Activated CD4-positive, CD25-positive, alpha-beta regulatory T cell (primary cell): ENCODE data around the gene EGFLAM.

ENCODE experiments used
- DNase-seq, 4 experiments: peaks; one replicate each; lab custom pipeline; 2025; lab: John Stamatoyannopoulos, UW

The EGFLAM gene

DNA sequence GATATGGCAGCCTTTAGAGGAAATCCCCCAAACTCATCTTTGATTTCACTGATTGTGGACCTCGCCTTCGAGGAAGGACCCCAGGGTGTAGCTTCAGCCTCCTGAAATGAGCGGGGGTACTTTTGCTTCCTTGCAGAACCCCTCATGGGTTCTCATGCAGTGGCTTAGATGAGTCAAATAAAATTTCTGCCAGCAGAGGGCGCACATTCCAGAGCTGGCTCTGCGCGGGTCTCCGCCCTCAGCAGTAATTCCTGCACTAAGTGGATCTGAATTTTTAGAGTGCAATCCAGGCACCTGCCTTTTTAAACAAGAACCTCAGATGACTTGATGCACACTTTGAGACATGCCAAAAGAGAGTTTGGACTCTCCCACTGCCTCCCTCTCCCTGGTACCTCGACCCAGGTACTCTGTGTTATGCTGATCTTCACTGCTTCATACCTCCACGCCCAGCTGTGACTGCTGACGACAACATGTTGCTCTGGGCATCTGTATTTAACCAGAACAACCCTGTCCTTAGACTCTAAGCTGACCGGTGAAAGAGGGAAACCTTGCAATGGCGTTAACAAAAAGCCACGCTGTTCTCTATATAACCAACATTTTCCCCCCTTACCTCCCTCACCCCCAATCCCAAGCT is 7.3 kb downstream of the EGFLAM start:
- no peak for DNase-seq

DNA sequence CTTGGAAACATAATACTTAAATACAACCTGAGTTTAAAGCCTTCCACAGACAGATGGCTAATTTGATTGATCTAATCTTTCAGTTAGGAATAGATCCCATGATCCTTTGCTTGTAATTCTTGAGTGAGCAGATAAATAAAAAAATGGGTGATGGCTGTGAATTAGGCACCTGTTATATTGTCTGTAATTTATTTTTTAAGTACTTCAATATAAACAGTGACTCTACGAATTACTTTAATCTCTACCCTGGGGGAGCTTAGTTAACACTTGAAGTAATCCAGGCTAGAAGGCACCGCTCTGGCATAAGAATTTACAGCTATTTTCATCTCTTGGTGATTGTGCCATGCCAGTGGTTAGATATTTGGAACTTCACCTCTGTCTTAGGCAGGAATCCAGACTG is 9.0 kb downstream of the EGFLAM start:
- DNase-seq = no peak

DNA sequence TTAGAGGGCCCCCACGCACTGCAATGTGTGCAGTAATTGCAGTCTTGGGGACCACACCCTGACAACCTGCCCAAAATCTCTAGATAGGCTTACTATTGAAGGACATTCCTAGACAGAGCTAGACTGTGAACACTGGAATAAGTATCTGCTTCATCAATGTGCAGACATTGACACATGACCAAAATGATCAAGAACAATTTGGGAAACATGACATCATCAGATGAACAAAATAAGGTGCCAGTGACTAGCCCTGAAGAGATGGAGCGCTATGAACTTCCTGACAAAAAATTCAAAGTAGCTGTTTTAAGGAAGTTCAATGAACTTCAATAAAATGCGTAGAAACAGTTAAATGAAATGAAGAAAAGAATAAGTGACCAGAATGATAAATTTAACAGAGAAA is 15.3 kb downstream of the EGFLAM start:
- no peak for DNase-seq

DNA sequence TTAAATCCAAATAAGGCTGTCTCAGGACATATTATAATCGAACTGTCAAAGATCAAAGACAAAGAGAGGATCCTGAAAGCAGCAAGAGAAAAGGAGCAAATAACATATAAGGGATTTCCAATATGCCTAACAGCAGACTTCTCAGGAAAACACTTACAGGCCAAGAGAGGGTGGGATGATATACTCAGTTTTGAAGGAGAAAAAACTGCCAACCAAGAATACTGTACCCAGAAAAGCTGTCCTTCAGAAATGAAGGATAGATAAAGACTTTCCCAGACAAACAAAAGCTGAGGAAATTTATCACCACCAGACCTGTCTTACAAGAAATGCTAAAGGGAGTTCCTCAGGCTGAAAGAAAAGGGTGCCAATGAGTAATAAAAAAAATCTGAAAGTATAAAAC is 16.0 kb downstream of the EGFLAM start:
- no peak for DNase-seq

DNA sequence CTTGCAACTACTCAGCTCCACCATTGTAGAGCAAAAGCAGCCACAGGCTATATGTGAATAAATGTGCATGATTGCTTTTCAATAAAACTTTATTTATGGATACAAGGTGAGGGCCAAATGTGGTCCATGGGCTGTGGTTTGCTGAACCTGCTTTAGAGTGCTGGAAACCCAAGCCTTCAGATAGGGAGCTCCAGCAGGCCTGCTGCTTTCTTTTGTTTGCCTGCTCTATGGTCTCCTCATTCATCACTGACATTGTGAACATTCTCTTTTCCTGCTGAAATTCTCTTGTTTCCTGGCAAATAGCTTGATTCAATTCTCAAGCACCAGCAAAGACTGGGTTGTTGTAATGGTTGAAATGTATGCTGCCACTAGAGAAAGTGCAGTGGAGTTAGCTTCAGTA is 26.0 kb downstream of the EGFLAM start:
- no peak for DNase-seq

DNA sequence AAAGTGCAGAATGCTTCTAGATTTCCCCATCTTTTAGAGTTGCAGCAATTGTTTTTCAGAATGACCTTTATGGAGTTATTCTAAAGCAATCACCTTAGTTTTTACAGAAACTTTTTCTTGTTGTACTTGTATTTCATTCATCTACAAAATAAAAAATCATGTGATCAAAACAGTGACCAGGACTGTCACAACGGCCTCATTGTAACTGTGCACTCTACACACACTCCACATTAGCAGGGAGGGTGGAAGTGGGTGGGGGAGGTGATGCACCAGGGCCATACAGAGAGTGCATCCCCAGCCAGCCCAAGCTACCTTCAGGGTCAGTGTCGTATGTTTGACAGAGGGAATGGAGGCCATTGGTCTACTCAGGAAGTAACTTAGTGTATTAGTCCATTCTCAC is 26.9 kb downstream of the EGFLAM start:
- no peak for DNase-seq

DNA sequence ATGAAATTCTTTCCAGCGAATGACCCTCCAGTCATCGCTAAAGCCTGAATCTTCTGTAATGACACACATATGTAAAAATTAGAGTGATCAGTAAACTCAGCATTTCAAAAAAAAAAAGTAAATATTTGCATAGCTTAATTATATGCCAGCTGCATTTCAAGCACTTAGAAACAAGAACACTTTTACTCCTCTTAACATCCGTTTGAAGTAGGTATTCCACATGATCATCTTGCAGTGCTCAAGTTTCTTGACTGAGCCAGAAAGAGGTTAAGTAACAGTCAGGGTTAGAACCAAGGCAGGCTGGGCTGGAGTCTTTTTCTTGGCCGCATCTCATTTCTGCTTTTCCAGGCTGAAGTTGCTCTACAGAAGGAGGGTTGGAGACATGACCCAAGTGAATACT is 27.6 kb downstream of the EGFLAM start:
- DNase-seq = no peak

DNA sequence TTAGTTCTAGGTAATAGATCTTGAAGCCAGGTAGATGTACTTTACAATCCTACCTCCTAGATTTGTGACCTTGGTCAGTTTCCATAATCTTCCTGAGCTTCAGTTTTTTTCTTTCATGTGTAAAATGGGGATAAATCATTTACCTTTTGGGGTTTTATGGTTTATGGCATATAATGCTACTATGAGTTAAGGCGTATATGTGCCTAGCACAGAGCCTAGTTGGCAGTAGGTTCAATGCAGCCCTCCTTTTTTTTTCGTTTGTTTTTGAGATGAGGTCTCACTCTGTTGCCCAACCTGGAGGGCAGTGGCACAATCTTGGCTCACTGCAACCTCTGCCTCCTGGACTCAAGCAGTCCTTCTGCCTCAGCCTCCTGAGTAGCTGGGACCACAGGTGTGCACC is 28.8 kb downstream of the EGFLAM start:
- DNase-seq = no peak

DNA sequence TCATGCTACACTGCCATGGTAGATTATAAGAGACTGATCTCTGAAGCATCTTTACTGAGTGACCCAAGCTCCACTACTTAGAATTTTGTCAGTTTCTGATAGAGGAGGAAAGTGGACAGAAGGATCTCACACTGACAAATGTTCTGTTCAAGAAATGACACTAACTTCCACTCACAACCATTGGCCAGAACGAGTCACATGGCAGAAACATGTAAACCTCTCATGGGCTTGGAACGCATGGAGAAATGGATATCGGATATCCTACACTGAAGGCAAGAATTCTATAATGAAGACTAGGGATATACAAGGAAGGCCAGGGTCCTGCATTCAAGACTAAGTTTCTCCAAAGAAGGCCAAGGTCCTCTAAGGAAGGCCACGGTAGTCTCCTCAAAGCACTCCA is 31.1 kb downstream of the EGFLAM start:
- no peak for DNase-seq

DNA sequence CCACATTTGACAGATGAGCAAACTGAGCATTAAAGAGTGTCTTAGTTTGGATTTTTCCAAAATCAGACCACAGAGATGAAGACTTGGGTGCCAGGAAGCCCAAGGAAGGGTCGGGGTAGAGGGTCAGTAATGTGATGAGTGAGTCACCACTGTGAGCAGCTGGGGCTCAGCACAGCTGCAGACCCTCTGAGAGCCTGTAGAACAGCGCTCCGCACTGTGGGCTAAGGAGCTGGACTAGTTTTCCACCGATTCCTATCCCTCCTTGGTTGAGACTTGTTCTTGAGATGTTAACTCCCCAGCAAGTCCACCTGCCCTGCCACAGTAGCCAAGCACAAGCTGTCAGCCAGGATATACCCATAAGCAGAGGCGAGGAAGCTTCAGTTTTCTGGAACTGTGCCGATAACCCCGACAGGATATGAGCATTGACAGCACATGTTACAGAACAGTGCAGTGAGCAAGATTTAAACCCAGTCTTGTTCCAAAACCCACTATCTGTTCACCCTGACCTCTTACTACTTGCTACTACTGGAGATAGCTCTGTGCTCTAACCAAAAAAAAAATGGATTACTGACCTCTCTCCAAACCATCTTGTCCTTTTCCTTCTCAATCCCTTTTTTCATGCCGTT is 31.8 kb downstream of the EGFLAM start:
- DNase-seq = no peak

DNA sequence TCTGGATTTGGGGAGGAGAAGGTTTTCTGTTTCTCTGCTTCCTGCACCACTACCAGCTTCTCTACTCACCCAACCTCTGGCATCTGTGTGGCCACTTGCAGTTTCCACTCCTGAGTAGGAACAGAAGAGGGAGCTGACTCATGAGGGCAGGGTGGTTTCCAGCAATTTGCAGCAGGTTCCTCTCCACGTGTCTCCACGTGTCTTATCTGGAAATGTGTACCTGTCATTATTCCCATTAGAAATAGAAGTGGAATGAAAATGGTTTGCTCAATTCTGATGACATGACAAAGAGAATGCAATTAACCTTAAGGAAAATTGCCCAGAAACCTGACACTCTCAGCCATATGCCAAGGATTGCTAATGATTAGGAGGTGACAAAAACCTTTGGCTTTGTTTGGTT is 33.0 kb downstream of the EGFLAM start:
- DNase-seq = no peak

DNA sequence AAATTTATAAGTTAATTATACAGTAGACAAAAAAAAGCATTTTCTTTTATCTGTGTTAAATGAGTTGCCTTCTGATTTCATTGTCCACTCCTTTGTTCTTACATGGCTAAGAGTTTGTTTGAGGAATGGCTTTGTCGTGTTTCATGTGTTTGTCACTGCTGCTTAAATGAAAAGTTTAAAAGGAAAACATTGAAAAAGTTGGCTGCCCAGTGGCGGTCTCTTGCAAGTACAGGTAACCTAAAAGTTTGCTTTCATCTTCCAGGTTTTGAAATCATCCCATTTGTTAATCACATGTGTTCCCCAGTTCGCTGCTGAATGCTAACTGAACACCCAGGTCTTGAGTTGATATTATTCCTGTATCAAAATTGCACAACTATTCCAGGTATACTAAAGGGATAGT is 33.9 kb downstream of the EGFLAM start:
- no peak for DNase-seq

DNA sequence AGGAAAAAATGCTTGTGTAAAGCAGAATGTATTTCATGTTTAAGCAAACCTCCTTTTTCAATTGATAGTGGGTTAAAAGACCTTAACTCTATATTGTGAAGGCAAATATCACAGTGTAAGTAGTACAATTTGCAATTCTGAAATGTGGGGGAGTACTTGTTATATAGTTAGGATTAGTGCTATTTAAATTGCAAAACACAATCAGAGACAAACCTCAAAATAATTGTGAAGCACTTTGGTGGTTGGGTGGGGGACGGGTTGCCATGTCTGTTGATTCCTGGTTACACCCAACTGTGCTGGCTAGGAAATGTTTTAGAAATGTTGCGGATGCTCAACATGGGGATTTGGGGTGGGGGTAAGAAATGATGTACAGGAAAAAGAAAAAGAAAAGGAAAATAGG is 37.4 kb downstream of the EGFLAM start:
- no peak for DNase-seq

DNA sequence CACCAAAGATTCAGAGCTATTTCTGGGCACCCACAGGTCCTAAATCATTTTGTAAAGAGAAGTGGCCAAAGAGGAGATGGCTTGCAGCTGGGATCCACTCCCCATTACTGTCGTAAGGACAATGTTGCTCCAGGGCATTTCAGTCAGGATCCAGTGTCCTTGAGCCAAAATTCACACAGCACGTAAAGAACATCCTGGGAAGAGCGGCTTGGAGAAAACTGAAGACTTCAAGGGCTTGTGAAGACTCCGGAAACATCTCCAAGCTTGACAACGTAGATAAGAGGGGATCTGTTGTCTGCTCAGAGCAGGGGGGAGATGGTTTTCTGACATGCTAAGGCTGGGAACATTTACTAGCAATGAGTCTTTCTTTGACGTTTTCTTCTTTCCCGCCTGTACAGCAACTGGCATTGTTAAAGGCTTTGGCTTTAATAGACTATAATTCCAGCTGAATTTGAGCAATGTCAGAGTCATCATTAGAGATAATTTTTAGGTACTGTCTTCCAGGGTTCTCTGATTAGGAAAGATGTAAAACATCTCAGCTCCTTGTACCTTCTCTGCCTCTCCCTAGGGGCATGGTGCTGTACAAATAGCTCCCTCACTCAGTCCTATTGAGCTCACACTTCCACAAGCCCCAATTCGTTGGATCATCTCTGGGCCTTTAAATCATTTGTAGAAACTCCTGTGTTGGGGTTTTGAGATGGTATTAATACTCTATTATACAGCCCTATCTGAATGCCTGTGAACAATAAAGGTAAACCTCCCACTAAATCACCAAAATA is 39.7 kb downstream of the EGFLAM start:
- DNase-seq = no peak

DNA sequence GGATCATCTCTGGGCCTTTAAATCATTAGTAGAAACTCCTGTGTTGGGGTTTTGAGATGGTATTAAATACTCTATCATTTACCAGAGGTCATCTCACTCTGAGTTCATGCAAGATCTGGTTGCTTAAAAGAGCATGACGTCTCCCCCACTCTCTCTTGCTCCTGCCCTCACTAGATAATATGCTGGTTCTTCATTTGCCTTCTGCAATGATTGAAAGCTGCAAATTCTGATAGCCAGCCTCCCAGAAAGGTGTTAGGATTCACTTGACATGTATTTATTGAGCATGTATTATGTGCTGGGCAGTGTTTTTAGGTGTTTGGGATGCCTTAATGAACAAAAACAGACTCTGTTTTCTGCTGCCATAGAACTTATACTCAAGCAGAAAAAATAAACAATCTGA is 41.2 kb downstream of the EGFLAM start:
- no peak for DNase-seq

DNA sequence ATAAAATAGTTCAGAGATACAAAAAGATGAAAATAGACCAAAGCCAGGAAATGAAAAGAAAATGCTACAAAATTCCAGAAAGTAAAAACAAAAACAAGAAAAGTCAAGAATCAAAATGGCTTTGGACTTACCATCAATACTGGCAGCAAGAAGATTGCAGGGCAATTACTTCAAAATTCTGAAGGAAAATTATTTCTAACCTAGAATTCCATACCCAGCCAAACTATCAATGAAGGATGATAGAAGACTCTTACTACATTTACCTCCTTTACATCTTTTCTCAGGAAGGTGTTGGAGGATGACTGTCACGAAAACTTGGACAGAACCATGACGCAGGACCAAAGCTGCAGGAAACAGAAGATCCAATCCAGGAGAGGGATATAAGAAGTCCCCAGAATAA is 46.8 kb downstream of the EGFLAM start:
- DNase-seq = no peak

DNA sequence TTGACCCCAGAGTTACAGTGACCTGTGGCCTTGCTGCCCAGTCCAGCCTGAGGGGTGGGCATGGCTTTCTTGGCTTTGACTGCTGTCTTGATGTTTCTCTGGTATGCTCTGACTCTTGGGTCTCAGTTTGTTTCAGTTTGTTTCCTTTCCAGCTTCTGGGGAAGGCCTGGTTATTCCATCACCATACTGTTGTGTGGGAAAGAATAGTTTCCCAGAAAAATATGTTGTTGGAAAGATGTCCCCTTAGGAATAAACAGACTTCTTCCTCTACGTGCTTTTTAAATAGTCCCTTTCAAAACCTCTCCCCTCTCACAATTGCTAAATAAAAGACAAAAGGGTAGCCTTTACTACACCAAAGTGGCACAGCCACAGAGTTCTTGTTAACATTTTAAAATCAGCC is 49.5 kb downstream of the EGFLAM start:
- DNase-seq = no peak

DNA sequence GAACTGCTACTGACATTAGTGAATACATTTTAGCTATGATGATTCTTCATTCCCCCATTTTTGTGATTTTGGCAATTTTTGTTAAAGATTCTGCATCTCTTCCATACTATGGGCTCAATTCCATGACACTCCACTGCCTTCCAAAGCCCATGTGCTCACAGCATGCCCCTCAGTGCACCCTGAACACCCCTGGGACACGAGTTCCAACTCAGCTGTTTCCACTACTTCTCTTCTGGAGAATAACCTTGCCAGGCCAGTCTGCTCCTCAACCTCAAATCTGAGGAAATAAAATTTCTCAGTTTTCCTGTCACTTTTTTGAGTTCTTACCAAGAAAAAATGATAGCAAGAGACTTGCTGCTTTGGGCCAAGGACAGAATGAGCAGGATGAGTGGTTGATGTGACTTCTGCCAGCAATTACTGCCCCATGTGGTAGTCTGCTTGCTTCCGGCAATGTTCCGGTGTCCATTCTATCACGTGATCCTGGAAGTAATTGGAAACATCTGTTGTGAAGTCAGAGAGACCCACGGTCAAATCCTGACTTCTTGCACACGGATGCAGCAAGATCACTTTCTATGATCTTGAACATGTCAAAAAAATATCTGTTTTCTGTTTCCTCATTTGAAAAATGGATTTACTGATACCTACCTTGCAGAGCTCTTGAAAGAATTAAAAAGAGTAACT is 58.3 kb downstream of the EGFLAM start:
- DNase-seq = no peak

DNA sequence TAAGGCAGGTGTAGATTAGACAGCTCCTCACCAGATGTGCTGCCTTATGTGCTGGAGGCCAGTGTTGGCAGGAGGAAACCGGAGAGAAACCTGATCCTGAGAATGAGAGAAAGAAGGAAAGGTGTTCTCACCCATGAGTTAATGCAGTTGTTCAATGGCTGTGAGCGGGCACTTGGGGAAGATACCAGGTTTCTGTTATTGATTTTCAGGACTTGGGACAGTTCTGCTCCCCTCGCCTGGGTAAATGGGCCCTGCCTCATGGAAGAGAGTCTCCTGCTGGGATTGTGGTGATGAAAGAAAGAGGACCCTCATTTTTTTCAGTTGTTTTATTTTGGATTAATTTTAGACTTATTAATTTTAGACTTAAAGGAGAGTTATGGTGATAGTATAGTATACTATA is 59.5 kb downstream of the EGFLAM start:
- DNase-seq = no peak

DNA sequence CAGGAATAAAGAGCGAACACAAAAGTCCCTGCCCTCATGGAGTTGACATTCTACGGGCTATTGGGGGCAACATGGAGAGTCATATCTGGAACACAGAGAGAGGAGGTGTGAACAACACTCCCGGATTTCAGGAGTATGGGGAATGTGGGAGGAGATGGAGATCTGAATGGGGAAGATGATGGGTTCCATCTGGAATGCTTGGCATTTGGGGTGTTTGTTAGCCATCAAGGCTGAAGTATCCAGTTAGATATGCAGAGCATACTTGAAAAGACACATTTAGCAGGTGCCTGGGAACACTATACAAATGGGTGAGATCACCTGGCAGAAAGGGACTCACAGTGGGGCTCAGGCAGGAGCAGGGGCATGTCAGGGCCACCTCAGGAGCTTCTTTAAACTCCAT is 61.1 kb downstream of the EGFLAM start:
- DNase-seq = no peak

DNA sequence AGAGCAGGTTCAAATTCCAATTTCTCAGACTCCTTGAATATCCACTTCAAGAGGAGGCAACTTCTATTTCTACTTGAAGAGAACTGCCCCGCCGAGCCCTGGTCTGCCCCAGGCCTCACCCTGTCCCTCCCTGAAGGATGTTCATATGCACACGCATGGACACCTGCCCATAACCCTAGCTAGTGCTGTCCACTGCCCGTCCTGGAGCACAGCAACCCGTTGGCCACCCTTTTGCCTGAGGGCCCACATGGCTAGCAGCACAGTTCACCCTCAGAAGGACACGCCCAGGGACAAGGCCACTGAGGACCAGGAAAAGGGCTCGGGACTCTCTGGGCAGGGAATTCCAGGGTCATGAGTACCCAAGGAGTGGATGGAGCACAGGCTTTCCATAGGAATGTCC is 63.6 kb downstream of the EGFLAM start:
- no peak for DNase-seq

DNA sequence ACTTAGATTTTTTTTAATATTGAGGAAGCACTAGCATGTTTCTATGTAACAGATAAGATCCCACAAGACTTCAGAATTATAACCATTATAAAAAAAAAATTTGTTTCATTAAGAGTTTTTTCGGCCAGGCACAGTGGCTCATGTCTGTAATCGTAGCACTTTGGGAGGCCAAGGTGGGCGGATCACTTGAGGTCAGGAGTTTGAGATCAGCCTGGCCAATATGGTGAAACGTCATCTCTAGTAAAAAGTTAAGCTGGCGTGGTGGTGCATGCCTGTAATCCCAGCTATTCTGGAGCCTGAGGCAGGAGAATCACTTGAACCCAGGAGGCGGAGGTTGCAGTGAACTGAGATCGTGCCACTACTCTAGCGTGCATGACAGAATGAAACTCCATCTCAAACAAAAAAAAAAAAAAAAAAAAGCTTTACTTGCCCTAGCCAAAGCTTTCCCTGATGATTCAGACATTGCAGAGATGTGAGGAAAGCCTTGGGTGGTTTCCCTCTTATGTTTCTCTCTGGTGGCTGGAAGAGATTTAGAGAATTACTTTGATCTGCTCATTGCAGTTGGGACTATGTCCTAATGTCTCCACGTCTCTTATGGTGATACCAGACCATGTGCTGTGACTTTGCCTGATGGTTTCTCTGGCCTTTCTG is 65.4 kb downstream of the EGFLAM start:
- no peak for DNase-seq
